GM13977 (cell line): ENCODE data around the gene ZIC1.

Source experiments
- DNase-seq: peaks from one replicate; pipeline ENCODE4 v3.0.0; 2012; ENCODE audit warnings: low spot score
- CTCF ChIP-seq: IDR thresholded peaks from 2 replicates; pipeline ENCODE4 v1.5.1; 2012; ENCODE audit warnings: mild to moderate bottlenecking, control low read depth; ENCODE audit not compliant: insufficient read depth; ENCODE audit errors: extremely low read depth, missing control alignments
- in situ Hi-C: fragments of 300-500 bp; cut with MboI; formaldehyde crosslinking; loops from one replicate; pipeline ENCODE4 v1.12.0; 2022; ENCODE audit warnings: low sequenced_read_pairs, low pct_unique_long_range_greater_than_20kb, mixed read lengths, inconsistent platforms; ENCODE audit not compliant: unreplicated experiment

The ZIC1 gene

GRCh38 chr3:147409143-147410115 lies at the start of gene ZIC1:
TSS of gene ZIC1 (plus strand) at chr3:147409365. CDS start at chr3:147410113, 748 bp downstream.
- no peak for DNase-seq
- in situ Hi-C loops: no loop called here
- TF ChIP-seq CTCF: no peak

GRCh38 chr3:147360051-147360439 lies 49.1 kb upstream of the ZIC1 start:
- DNase-seq: no peak
- in situ Hi-C loops: no loop called here
- TF ChIP-seq CTCF: no peak

- peak; percentile 42 for DNase-seq
- no peak for TF ChIP-seq CTCF
- in situ Hi-C loops: no loop called here
Observed at GRCh38 chr3:147360646-147361453, 48.3 kb upstream of the ZIC1 start.

- peak; percentile 40 for DNase-seq
- in situ Hi-C loops: no loop called here
- TF ChIP-seq CTCF: peak; percentile 76
Observed at GRCh38 chr3:147361454-147362420, 47.4 kb upstream of the ZIC1 start.

GRCh38 chr3:147364771-147365170 lies 44.4 kb upstream of the ZIC1 start:
- no peak for DNase-seq
- in situ Hi-C loops: no loop called here
- no peak for TF ChIP-seq CTCF
